Pons (tissue), 1 donor: ENCODE measurements around the gene EPB41L4B.
"Not testable (repeated sequence)": the region's sequence is repeated elsewhere in the genome, so short reads cannot be mapped to it uniquely, and the experiment has no call there.

Experiments used
- DNase-seq: peaks from one replicate; pipeline ENCODE4 v3.0.0-alpha.2; 2016; ENCODE audit warnings: low spot score

The EPB41L4B gene

GRCh38 chr9:109162677-109163076 is 158.2 kb downstream of the EPB41L4B start:
- no peak for DNase-seq

GRCh38 chr9:109161471-109161870 is 159.4 kb downstream of the EPB41L4B start:
- no peak for DNase-seq

GRCh38 chr9:109159583-109159982 is 161.3 kb downstream of the EPB41L4B start:
- DNase-seq = no peak

- no peak for DNase-seq
Measured at GRCh38 chr9:109158651-109159050, 162.2 kb downstream of the EPB41L4B start.

GRCh38 chr9:109156708-109157107 is 164.2 kb downstream of the EPB41L4B start:
- no peak for DNase-seq

- DNase-seq = no peak
Measured at GRCh38 chr9:109150925-109151545, 169.8 kb downstream of the EPB41L4B start.

GRCh38 chr9:109149722-109150121 is 171.1 kb downstream of the EPB41L4B start:
- no peak for DNase-seq

GRCh38 chr9:109149089-109149488 is 171.8 kb downstream of the EPB41L4B start:
- no peak for DNase-seq

GRCh38 chr9:109145051-109145450 is 175.8 kb downstream of the EPB41L4B start:
- DNase-seq = no peak

- DNase-seq = no peak
Measured at GRCh38 chr9:109143881-109144562, 176.8 kb downstream of the EPB41L4B start.

GRCh38 chr9:109141375-109141774 is 179.5 kb downstream of the EPB41L4B start:
- DNase-seq = no peak

- DNase-seq = no peak
Measured at GRCh38 chr9:109139851-109140250, 181.0 kb downstream of the EPB41L4B start.

- DNase-seq = no peak
Measured at GRCh38 chr9:109138421-109138820, 182.4 kb downstream of the EPB41L4B start.

GRCh38 chr9:109134167-109134578 is 186.7 kb downstream of the EPB41L4B start:
- DNase-seq = no peak

GRCh38 chr9:109133533-109133932 is 187.3 kb downstream of the EPB41L4B start:
- no peak for DNase-seq

GRCh38 chr9:109132567-109133021 is 188.3 kb downstream of the EPB41L4B start:
- DNase-seq = no peak

- DNase-seq = no peak
Measured at GRCh38 chr9:109129470-109130197, 191.2 kb downstream of the EPB41L4B start.

- DNase-seq = not testable (repeated sequence)
Measured at GRCh38 chr9:109126671-109127070, 194.2 kb downstream of the EPB41L4B start.

GRCh38 chr9:109124121-109124520 is 196.7 kb downstream of the EPB41L4B start:
- DNase-seq = no peak

GRCh38 chr9:109122726-109123621 is 197.9 kb downstream of the EPB41L4B start:
- no peak for DNase-seq
